Caco-2 (cell line): Measurements from ENCODE around the gene LRMDA. TPM values are rescaled to one million over a fixed set of nuclear protein-coding genes. Genes with fewer than 3 reads are reported as not detected.

Source experiments
- BruUV-seq: library from RNA; stranded (reverse); fragments of 400-500 nt; replicated peaks from 2 replicates; lab custom pipeline; 2021; lab: Mats Ljungman, UMichigan
- CTCF ChIA-PET: fragments of 300-600 bp; sonication (Branson Sonifier 250); formaldehyde crosslinking; loops from one replicate; lab custom pipeline; 2022; ENCODE audit warnings: antibody characterized with exemption; lab: Charles Lee
- POLR2A ChIA-PET: fragments of 300-600 bp; sonication (Branson Sonifier 250); formaldehyde crosslinking; loops from one replicate; lab custom pipeline; 2022; ENCODE audit warnings: antibody characterized with exemption; lab: Charles Lee
- DNase-seq, 2 experiments: peaks; one replicate each; pipeline versions ENCODE4 v3.0.0 to v3.0.0-alpha.2; 2020 to 2022
- H3K27me3 ChIP-seq: replicated peaks from 2 replicates; pipeline ENCODE4 v1.6.0; 2011; ENCODE audit warnings: low read length; ENCODE audit not compliant: control insufficient read depth, insufficient read depth
- H3K36me3 ChIP-seq: 2 replicates; pipeline ENCODE4 v1.5.1; 2011; ENCODE audit warnings: low read length; ENCODE audit not compliant: control insufficient read depth, insufficient read depth
- H3K4me1 ChIP-seq: fragments of 250-450 bp; sonication (Bioruptor Pico); 2 replicates; pipeline ENCODE4 v1.5.1; 2020; ENCODE audit warnings: mild to moderate bottlenecking
- H3K4me3 ChIP-seq: 2 replicates; pipeline ENCODE4 v1.5.1; 2011; ENCODE audit warnings: low read depth, mild to moderate bottlenecking, control low read depth, low read length
- H3K9me3 ChIP-seq: fragments of 250-450 bp; sonication (Bioruptor Pico); 2 replicates; pipeline ENCODE4 v1.5.1; 2020; ENCODE audit warnings: mild to moderate bottlenecking, moderate library complexity
- H3K27ac Mint-ChIP-seq: one replicate; pipeline ENCODE4 v1.8.0; 2022; ENCODE audit warnings: mixed read lengths; ENCODE audit not compliant: unreplicated experiment
- H3K27me3 Mint-ChIP-seq: one replicate; pipeline ENCODE4 v1.8.0; 2022; ENCODE audit warnings: mixed read lengths; ENCODE audit not compliant: insufficient read depth, unreplicated experiment
- H3K36me3 Mint-ChIP-seq: one replicate; pipeline ENCODE4 v1.8.0; 2022; ENCODE audit warnings: mild to moderate bottlenecking, mixed read lengths; ENCODE audit not compliant: insufficient read depth, unreplicated experiment
- H3K4me1 Mint-ChIP-seq: one replicate; pipeline ENCODE4 v1.8.0; 2022; ENCODE audit warnings: low read depth, mixed read lengths; ENCODE audit not compliant: unreplicated experiment
- H3K4me3 Mint-ChIP-seq: one replicate; pipeline ENCODE4 v1.8.0; 2022; ENCODE audit warnings: mild to moderate bottlenecking, moderate library complexity, mixed read lengths; ENCODE audit not compliant: unreplicated experiment
- H3K9me3 Mint-ChIP-seq: one replicate; pipeline ENCODE4 v1.8.0; 2022; ENCODE audit warnings: mixed read lengths; ENCODE audit not compliant: unreplicated experiment
- intact Hi-C: fragments of 100-400 bp; cut with micrococcal nuclease; formaldehyde crosslinking; loops from one replicate; pipeline ENCODE4 v1.10.0; 2022; ENCODE audit not compliant: unreplicated experiment
- total RNA-seq: library from RNA; stranded (reverse); gene quantifications from 2 replicates; pipeline ENCODE4 v1.2.3, GENCODE V29; 2022
- TF ChIP-seq, protein P1 (sequence below), 2 experiments: fragments of 200-600 bp in 1 of 2; IDR thresholded peaks; 1 replicate in 1 of 2; 2 replicates in 1 of 2; pipeline versions ENCODE4 v1.5.1 to v1.8.0; 2011 to 2022; ENCODE audit warnings: antibody characterized with exemption in 1 of 2, control low read depth in 1 of 2, inconsistent platforms in 1 of 2, low read depth in 1 of 2, low read length in 1 of 2, mild to moderate bottlenecking in 1 of 2, moderate library complexity in 1 of 2; ENCODE audit not compliant: insufficient read depth in 1 of 2, severe bottlenecking in 1 of 2, unreplicated experiment in 1 of 2

LRMDA gene
- total RNA-seq, 1 experiment from 2014 or later = 18.5 TPM

DNA sequence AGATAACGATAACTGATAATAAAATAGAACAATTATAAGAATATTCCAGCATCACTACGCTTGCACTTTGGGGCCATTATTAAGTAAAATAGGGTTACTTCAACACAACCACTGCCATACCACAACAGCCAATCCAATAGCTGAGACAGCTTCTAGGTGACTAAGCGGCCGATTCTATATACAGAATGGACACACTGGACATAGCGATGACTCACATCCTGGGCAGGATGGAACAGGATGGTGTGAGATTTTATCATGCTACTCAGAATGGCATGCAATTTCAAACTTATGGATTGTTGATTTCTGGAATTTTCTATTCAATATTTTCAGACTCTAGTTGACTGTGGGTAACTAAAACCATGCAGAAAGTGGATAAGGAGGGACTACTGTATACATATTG, 920.9 kb downstream of the LRMDA start:
- no peak for DNase-seq
- peaks cover 6% of the 10 kb centered on the region for H3K4me1 Mint-ChIP-seq
- no TSS peak for BruUV-seq
- H3K4me3 ChIP-seq = no peak overlapping the region
- no peaks in the 10 kb centered on the region for H3K36me3 ChIP-seq
- intact Hi-C loops = no loop called here
- no peak overlapping the region for H3K4me3 Mint-ChIP-seq
- H3K9me3 Mint-ChIP-seq = peaks cover 9% of the 10 kb centered on the region
- H3K27me3 ChIP-seq = no peaks in the 10 kb centered on the region
- no peak overlapping the region for H3K27ac Mint-ChIP-seq
- POLR2A ChIA-PET = no interaction called here
- CTCF ChIA-PET = no interaction called here
- H3K27me3 Mint-ChIP-seq = no peaks in the 10 kb centered on the region
- H3K36me3 Mint-ChIP-seq = no peaks in the 10 kb centered on the region
- TF ChIP-seq, protein P1, sequence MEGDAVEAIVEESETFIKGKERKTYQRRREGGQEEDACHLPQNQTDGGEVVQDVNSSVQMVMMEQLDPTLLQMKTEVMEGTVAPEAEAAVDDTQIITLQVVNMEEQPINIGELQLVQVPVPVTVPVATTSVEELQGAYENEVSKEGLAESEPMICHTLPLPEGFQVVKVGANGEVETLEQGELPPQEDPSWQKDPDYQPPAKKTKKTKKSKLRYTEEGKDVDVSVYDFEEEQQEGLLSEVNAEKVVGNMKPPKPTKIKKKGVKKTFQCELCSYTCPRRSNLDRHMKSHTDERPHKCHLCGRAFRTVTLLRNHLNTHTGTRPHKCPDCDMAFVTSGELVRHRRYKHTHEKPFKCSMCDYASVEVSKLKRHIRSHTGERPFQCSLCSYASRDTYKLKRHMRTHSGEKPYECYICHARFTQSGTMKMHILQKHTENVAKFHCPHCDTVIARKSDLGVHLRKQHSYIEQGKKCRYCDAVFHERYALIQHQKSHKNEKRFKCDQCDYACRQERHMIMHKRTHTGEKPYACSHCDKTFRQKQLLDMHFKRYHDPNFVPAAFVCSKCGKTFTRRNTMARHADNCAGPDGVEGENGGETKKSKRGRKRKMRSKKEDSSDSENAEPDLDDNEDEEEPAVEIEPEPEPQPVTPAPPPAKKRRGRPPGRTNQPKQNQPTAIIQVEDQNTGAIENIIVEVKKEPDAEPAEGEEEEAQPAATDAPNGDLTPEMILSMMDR (IDR thresholded peaks at IDR 0.05; ENCODE audit: insufficient read depth in 1 of 2, low read depth in 1 of 2, low read length in 1 of 2, severe bottlenecking in 1 of 2, unreplicated experiment in 1 of 2) = no peak
- no peaks in the 10 kb centered on the region for H3K9me3 ChIP-seq
- H3K4me1 ChIP-seq = no peaks in the 10 kb centered on the region

DNA sequence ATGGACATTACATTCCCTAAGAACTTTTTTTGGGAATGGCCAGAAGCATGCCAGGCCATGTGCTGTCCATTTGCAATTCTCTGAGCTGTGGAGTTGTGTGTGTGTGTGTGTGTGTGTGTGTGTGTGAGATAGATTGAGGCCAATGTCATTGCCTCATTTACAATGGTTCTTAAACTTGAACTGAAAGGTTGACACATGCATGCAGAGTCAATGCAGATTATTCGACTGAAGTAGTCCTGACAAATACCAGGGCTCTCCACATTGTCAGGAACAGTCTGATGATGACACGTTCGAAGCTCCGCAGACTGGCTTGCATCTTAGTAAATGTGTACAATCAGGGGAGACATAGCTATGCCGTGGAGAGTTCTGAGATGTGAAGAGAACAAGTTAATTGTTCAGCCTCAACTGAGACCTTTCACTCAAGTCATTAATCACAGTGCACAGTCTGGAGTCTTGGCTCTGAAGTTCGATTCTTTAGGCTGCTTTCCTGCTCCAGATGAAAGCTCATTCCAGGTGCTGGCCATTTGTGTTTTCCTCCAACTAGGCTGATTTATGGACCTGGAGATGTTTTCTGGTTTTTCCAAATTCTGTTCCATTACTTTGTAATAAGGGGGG, 921.9 kb downstream of the LRMDA start:
- Histone ChIP-seq H3K27me3 (no peaks in the 10 kb centered on the region), H3K9me3 (no peaks in the 10 kb centered on the region), H3K36me3 (no peaks in the 10 kb centered on the region), H3K4me3 (no peak overlapping the region), H3K4me1 (no peaks in the 10 kb centered on the region)
- ChIA-PET CTCF (interaction anchor here (0.7 kb wide), 1 partner anchor 652 kb away, joined by 3 read pairs; no protein-coding TSS in a partner anchor), POLR2A (no interaction called here)
- no peak for DNase-seq
- Mint-ChIP-seq H3K4me1 (peaks cover 6% of the 10 kb centered on the region), H3K36me3 (no peaks in the 10 kb centered on the region), H3K4me3 (no peak overlapping the region), H3K9me3 (peaks cover 9% of the 10 kb centered on the region), H3K27me3 (no peaks in the 10 kb centered on the region), H3K27ac (no peak overlapping the region)
- intact Hi-C loops = no loop called here
- BruUV-seq = no TSS peak
- TF ChIP-seq, protein P1 (IDR thresholded peaks at IDR 0.05; ENCODE audit: insufficient read depth in 1 of 2, low read depth in 1 of 2, low read length in 1 of 2, severe bottlenecking in 1 of 2, unreplicated experiment in 1 of 2) = no peak

DNA sequence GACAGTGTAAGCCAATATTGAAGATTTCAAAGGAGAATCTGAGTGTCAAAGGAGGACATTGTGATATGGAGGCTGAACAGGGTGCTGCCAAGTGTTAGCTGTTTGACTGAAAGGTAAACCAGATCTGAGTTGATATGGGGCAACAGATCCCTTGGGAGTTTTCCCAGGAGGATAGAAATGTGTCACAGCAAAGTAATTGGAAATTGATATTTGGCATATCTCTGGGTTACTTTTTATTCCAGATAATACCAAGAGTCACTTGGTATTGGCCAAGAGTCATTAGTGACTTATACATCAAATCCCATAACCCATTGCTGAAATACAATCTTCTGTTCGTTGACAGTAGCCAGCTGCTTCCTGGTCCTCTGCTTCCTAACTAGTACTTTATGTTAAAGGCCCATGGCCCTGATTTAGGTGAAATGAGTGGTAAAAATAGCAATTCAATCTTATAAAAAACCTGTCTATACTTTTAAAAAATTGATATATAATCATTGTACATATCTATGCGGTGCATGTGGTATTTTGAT, 922.9 kb downstream of the LRMDA start:
- no peak overlapping the region for H3K4me3 ChIP-seq
- H3K27ac Mint-ChIP-seq = no peak overlapping the region
- H3K9me3 Mint-ChIP-seq = no peaks in the 10 kb centered on the region
- H3K4me1 ChIP-seq = no peaks in the 10 kb centered on the region
- peaks cover 6% of the 10 kb centered on the region for H3K4me1 Mint-ChIP-seq
- TF ChIP-seq, protein P1 (IDR thresholded peaks at IDR 0.05; ENCODE audit: insufficient read depth in 1 of 2, low read depth in 1 of 2, low read length in 1 of 2, severe bottlenecking in 1 of 2, unreplicated experiment in 1 of 2) = no peak
- H3K4me3 Mint-ChIP-seq = no peak overlapping the region
- H3K9me3 ChIP-seq = no peaks in the 10 kb centered on the region
- H3K36me3 Mint-ChIP-seq = no peaks in the 10 kb centered on the region
- H3K27me3 Mint-ChIP-seq = no peaks in the 10 kb centered on the region
- no peaks in the 10 kb centered on the region for H3K36me3 ChIP-seq
- ChIA-PET POLR2A (no interaction called here), CTCF (no interaction called here)
- intact Hi-C loops = no loop called here
- no TSS peak for BruUV-seq
- DNase-seq = no peak
- no peaks in the 10 kb centered on the region for H3K27me3 ChIP-seq
